Omental fat pad (tissue), 4 donors: Measurements from ENCODE around the gene ANKS3. TPM values are rescaled to one million over a fixed set of nuclear protein-coding genes. Genes with fewer than 3 reads are reported as not detected.

ENCODE experiments used
- ATAC-seq: fragments of 150-250 bp; one replicate; pipeline ENCODE4 v1.9.1; 2016; ENCODE audit warnings: mild to moderate bottlenecking, moderate library complexity; ENCODE audit not compliant: low FRiP score
- DNase-seq: peaks from one replicate; pipeline ENCODE4 v3.0.0-alpha.2; 2019; ENCODE audit warnings: low spot score
- CTCF ChIP-seq, 3 donors: fragments of 450-650 bp; IDR thresholded peaks; one replicate each; pipeline ENCODE4 v1.5.1; 2016 to 2017; ENCODE audit warnings: antibody characterized with exemption in 3 of 3, mild to moderate bottlenecking in 3 of 3, moderate library complexity in 2 of 3
- total RNA-seq, 4 donors: library from RNA; depleted of rRNA; stranded (reverse); fragments of >200 nt; gene quantifications; one replicate each; pipeline ENCODE4 v1.1.0, GENCODE V29; 2016

The ANKS3 gene
- total RNA-seq, 4 donors from 2014 or later: 12.6 to 24.1 (median 17.2) TPM

GRCh38 chr16:4754865-4755264 lies 20.8 kb upstream of the ANKS3 start:
- ATAC-seq (no peak), DNase-seq (no peak)
- TF ChIP-seq CTCF (IDR thresholded peaks at IDR 0.05): no peak

GRCh38 chr16:4753227-4753626 lies 19.2 kb upstream of the ANKS3 start:
- DNase-seq: no peak
- ATAC-seq: no peak

GRCh38 chr16:4752351-4753100 lies 18.5 kb upstream of the ANKS3 start:
- no peak for ATAC-seq
- TF ChIP-seq CTCF (IDR thresholded peaks at IDR 0.05): no peak
- DNase-seq: no peak

More at GRCh38 chr16:4753227-4753626, 19.2 kb upstream of the ANKS3 start:
- TF ChIP-seq CTCF (IDR thresholded peaks at IDR 0.05): no peak

GRCh38 chr16:4750896-4751295 lies 16.8 kb upstream of the ANKS3 start:
- no peak for ATAC-seq

GRCh38 chr16:4749700-4750257 lies 15.7 kb upstream of the ANKS3 start:
- TF ChIP-seq CTCF (IDR thresholded peaks at IDR 0.05): no peak
- DNase-seq (no peak), ATAC-seq (no peak)

More at GRCh38 chr16:4750896-4751295, 16.8 kb upstream of the ANKS3 start:
- TF ChIP-seq CTCF (IDR thresholded peaks at IDR 0.05): no peak
- no peak for DNase-seq

GRCh38 chr16:4748682-4749411 lies 14.8 kb upstream of the ANKS3 start:
- TF ChIP-seq CTCF (IDR thresholded peaks at IDR 0.05): no peak
- ATAC-seq (no peak), DNase-seq (no peak)
